ENCODE data around the gene AKIRIN2.

- TF ChIP-seq POLR2AphosphoS5 (IDR thresholded peaks at IDR 0.05; ENCODE audit: borderline replicate concordance, low read depth, low read length) (no peak), EZH2 (IDR thresholded peaks at IDR 0.05) (no peak), FOXP2 (optimal IDR thresholded peaks at IDR 0.05; ENCODE audit: control extremely low read depth, extremely low read length, insufficient read depth) (no peak)
Measured at GRCh38 chr6:87637106-87637505, 64.9 kb downstream of the AKIRIN2 start.

Data from SK-N-MC (cell line).